Liver (tissue), 10 donors: ENCODE data around the gene MRPL27. TPM values are rescaled to one million over a fixed set of nuclear protein-coding genes. Genes with fewer than 3 reads are reported as not detected.

ENCODE experiments used
- DNase-seq: peaks from one replicate; pipeline ENCODE4 v3.0.0-alpha.2; 2017; ENCODE audit warnings: low spot score
- H3K27ac ChIP-seq, 2 donors: one replicate each; pipeline ENCODE4 v1.7.0; 2013; ENCODE audit warnings: inconsistent platforms in 2 of 2, low read length in 2 of 2, control low read depth in 1 of 2, low read depth in 1 of 2, mild to moderate bottlenecking in 1 of 2
- H3K27me3 ChIP-seq, 4 donors: one replicate each; pipeline versions ENCODE4 v1.6.1 to v1.7.0; 2013; ENCODE audit warnings: low read length in 3 of 4, inconsistent platforms in 1 of 4, mild to moderate bottlenecking in 1 of 4, moderate library complexity in 1 of 4; ENCODE audit not compliant: control insufficient read depth in 4 of 4, insufficient read depth in 4 of 4
- H3K36me3 ChIP-seq, 4 donors: one replicate each; pipeline versions ENCODE4 v1.6.1 to v1.7.0; 2013; ENCODE audit warnings: low read length in 3 of 4, mild to moderate bottlenecking in 3 of 4, low read depth in 1 of 4, moderate library complexity in 1 of 4; ENCODE audit not compliant: control insufficient read depth in 4 of 4, insufficient read depth in 3 of 4
- H3K4me1 ChIP-seq, 4 donors: one replicate each; pipeline versions ENCODE4 v1.6.1 to v1.7.0; 2013; ENCODE audit warnings: low read length in 3 of 4, mild to moderate bottlenecking in 3 of 4, moderate library complexity in 1 of 4; ENCODE audit not compliant: control insufficient read depth in 4 of 4, insufficient read depth in 4 of 4
- H3K4me3 ChIP-seq, 3 donors: one replicate each; pipeline versions ENCODE4 v1.6.1 to v1.7.0; 2013; ENCODE audit warnings: low read length in 3 of 3, control low read depth in 1 of 3, low read depth in 1 of 3, mild to moderate bottlenecking in 1 of 3
- H3K9ac ChIP-seq, 2 donors: one replicate each; pipeline ENCODE4 v1.7.0; 2013; ENCODE audit warnings: low read length in 2 of 2, mild to moderate bottlenecking in 2 of 2, moderate library complexity in 2 of 2, control low read depth in 1 of 2, low read depth in 1 of 2
- H3K9me3 ChIP-seq, 4 donors: one replicate each; pipeline versions ENCODE4 v1.6.1 to v1.7.0; 2013; ENCODE audit warnings: low read length in 3 of 4; ENCODE audit not compliant: control insufficient read depth in 4 of 4
- FOXA1 ChIP-seq: IDR thresholded peaks from 2 replicates; pipeline ENCODE4 v1.6.1; 2016; ENCODE audit warnings: antibody characterized with exemption
- GABPA ChIP-seq, 2 donors: IDR thresholded peaks in 1 of 2; conservative IDR thresholded peaks in 1 of 2; 2 replicates each; pipeline ENCODE4 v1.6.1; 2016; ENCODE audit warnings: antibody characterized with exemption in 2 of 2, mild to moderate bottlenecking in 1 of 2, moderate library complexity in 1 of 2
- RXRA ChIP-seq, 2 donors: IDR thresholded peaks; 2 replicates each; pipeline ENCODE4 v1.6.1; 2017 to 2018; ENCODE audit warnings: antibody characterized with exemption in 2 of 2, mild to moderate bottlenecking in 1 of 2
- SP1 ChIP-seq: IDR thresholded peaks from 2 replicates; pipeline ENCODE4 v1.6.1; 2018; ENCODE audit warnings: antibody characterized with exemption, mild to moderate bottlenecking
- TAF1 ChIP-seq: conservative IDR thresholded peaks from 2 replicates; pipeline ENCODE4 v1.6.1; 2016; ENCODE audit warnings: antibody characterized with exemption, mild to moderate bottlenecking
- YY1 ChIP-seq: IDR thresholded peaks from 2 replicates; pipeline ENCODE4 v1.6.1; 2016; ENCODE audit warnings: antibody characterized with exemption, mild to moderate bottlenecking
- WGBS: extraction: QIAGEN DNeasy Blood & Tissue Kit; methylation state at CpG from one replicate; pipeline ENCODE4 v1.1.7; 2013; 5-methylcytosine and 5-hydroxymethylcytosine counted together
- polyA plus RNA-seq, 2 donors: library from polyadenylated mRNA; stranded (reverse) in 1 of 2; unstranded in 1 of 2; fragments of 200-250 nt in 1 of 2; fragments of >200 nt in 1 of 2; fragmentation: Nextera tagmentation in 1 of 2; extraction: Ambion mirVana in 1 of 2; gene quantifications; one replicate each; pipeline versions ENCODE4 v1.2.1 to v1.2.3, GENCODE V29; 2013 to 2015
- small RNA-seq: library from RNA; depleted of rRNA; stranded (forward); fragments of <200 nt; gene quantifications from one replicate; pipeline ENCODE3, GENCODE V24; 2014
- total RNA-seq, 2 donors: library from RNA; depleted of rRNA; stranded (reverse); fragments of >200 nt; gene quantifications; one replicate each; pipeline ENCODE4 v1.2.3, GENCODE V29; 2014
- TF ChIP-seq, protein P1 (sequence below): fragments of 150-350 bp; IDR thresholded peaks from 2 replicates; pipeline ENCODE4 v1.5.1; 2017; ENCODE audit warnings: improper control_type of control experiment, low read depth, low read length; ENCODE audit not compliant: missing input control
- TF ChIP-seq, protein P2 (sequence below): IDR thresholded peaks from 2 replicates; pipeline ENCODE4 v1.6.1; 2016; ENCODE audit warnings: antibody characterized with exemption
- TF ChIP-seq, protein P3 (sequence below): IDR thresholded peaks from 2 replicates; pipeline ENCODE4 v1.6.1; 2016; ENCODE audit warnings: antibody characterized with exemption
- donor health status: healthy.
- donor health status: healthy.
- donor health status: healthy.
- donor health status: healthy.
- donor health status: healthy.

Gene MRPL27
- total and polyA plus RNA-seq, 4 donors = 25.9 to 87.1 (median 53.5) TPM

DNA sequence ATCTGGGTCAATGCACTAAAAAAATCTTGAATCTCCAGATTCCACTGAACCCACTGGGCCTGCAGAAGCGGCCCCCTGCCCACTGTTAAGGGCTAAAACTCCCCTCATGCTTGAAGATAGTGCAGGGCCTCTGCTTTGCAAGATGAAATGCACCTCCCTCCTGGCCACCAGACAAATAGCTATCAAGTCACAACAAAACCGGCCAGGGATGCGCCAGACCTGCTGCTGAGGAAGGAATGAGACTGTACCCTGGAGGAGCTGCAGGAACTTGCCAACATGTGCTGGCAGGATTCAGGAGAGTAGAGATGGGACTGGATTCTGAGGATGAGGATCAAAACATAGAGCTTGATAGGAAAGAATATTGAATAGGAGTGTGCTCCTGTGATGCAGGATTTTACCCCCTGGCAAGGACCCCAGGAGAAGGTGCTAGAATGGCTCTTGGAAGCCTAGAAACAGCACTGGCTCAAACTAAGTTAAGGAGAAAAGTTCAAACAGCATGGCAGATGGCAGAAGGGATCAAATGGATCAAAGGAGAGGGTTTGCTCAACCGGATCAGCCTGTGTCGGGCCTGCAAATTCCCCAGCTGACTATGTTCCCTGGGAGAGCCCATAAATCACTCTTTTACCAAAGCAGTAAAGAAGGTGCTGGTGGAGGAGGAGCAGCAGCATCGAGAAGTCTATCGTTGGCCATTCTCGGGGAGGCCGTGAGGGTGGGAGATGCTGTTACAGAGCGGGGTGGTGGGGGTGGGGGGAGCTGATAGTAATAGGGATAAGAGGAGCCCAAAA lies 54.3 kb downstream of the MRPL27 start:
- no peak overlapping the region for H3K27ac ChIP-seq
- H3K9me3 ChIP-seq = no peaks in the 10 kb centered on the region
- TF ChIP-seq, protein P1, sequence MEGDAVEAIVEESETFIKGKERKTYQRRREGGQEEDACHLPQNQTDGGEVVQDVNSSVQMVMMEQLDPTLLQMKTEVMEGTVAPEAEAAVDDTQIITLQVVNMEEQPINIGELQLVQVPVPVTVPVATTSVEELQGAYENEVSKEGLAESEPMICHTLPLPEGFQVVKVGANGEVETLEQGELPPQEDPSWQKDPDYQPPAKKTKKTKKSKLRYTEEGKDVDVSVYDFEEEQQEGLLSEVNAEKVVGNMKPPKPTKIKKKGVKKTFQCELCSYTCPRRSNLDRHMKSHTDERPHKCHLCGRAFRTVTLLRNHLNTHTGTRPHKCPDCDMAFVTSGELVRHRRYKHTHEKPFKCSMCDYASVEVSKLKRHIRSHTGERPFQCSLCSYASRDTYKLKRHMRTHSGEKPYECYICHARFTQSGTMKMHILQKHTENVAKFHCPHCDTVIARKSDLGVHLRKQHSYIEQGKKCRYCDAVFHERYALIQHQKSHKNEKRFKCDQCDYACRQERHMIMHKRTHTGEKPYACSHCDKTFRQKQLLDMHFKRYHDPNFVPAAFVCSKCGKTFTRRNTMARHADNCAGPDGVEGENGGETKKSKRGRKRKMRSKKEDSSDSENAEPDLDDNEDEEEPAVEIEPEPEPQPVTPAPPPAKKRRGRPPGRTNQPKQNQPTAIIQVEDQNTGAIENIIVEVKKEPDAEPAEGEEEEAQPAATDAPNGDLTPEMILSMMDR = no peak
- TF ChIP-seq YY1 = no peak
- TF ChIP-seq, protein P2, sequence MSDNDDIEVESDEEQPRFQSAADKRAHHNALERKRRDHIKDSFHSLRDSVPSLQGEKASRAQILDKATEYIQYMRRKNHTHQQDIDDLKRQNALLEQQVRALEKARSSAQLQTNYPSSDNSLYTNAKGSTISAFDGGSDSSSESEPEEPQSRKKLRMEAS = no peak
- TF ChIP-seq, protein P3, sequence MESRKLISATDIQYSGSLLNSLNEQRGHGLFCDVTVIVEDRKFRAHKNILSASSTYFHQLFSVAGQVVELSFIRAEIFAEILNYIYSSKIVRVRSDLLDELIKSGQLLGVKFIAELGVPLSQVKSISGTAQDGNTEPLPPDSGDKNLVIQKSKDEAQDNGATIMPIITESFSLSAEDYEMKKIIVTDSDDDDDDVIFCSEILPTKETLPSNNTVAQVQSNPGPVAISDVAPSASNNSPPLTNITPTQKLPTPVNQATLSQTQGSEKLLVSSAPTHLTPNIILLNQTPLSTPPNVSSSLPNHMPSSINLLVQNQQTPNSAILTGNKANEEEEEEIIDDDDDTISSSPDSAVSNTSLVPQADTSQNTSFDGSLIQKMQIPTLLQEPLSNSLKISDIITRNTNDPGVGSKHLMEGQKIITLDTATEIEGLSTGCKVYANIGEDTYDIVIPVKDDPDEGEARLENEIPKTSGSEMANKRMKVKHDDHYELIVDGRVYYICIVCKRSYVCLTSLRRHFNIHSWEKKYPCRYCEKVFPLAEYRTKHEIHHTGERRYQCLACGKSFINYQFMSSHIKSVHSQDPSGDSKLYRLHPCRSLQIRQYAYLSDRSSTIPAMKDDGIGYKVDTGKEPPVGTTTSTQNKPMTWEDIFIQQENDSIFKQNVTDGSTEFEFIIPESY = no peak
- no peak for TF ChIP-seq FOXA1
- TF ChIP-seq RXRA (IDR thresholded peaks at IDR 0.05) = no peak
- TF ChIP-seq GABPA (IDR thresholded peaks at IDR 0.05 in 1 of 2, conservative IDR thresholded peaks at IDR 0.05 in 1 of 2) = no peak
- no peak for TF ChIP-seq SP1
- TF ChIP-seq TAF1 = no peak
- no peak overlapping the region for H3K9ac ChIP-seq
- H3K4me1 ChIP-seq = no peaks in the 10 kb centered on the region
- no peak overlapping the region for H3K4me3 ChIP-seq
- WGBS = 81% methylated on average over 10 of the region's 10 CpGs
- no peaks in the 10 kb centered on the region for H3K36me3 ChIP-seq
- DNase-seq = no peak
- H3K27me3 ChIP-seq = no peaks in the 10 kb centered on the region

Small RNA genes within 50 kb of the gene (small RNA-seq; reads per million reads assigned to genes)
- not detected for gene RF00019

Other genes starting within 250 kb of the MRPL27 start
- gene SAMD14, start 243.0 kb downstream of the MRPL27 start, total RNA-seq = under 1 TPM; 0.50 to 0.84 TPM
- under 1 TPM in 1 of 2 donors, not detected in 1; 0.67 TPM for gene SAMD14, start 243.0 kb downstream of the MRPL27 start, polyA plus RNA-seq
- 10 to 100 TPM in 1 of 2 donors, 1 to 10 TPM in 1; 7.4 to 26.1 TPM for gene PPP1R9B, start 222.5 kb downstream of the MRPL27 start, total RNA-seq
- gene PPP1R9B, start 222.5 kb downstream of the MRPL27 start, polyA plus RNA-seq = 1 to 10 TPM in 1 of 2 donors, under 1 TPM in 1; 0.90 to 6.7 TPM
- gene SGCA, start 207.2 kb downstream of the MRPL27 start, total RNA-seq = 1 to 10 TPM in 1 of 2 donors, not detected in 1; 1.3 TPM
- 1 to 10 TPM in 1 of 2 donors, under 1 TPM in 1; 0.31 to 1.2 TPM for gene SGCA, start 207.2 kb downstream of the MRPL27 start, polyA plus RNA-seq
- 10 to 100 TPM; 15.3 to 72.5 TPM for gene COL1A1, start 171.6 kb downstream of the MRPL27 start, total RNA-seq
- gene COL1A1, start 171.6 kb downstream of the MRPL27 start, polyA plus RNA-seq = 10 to 100 TPM in 1 of 2 donors, 1 to 10 TPM in 1; 8.3 to 56.3 TPM
- 1 to 10 TPM in 1 of 2 donors, under 1 TPM in 1; 0.05 to 2.8 TPM for gene TMEM92, start 98.7 kb downstream of the MRPL27 start, total RNA-seq
- gene TMEM92, start 98.7 kb downstream of the MRPL27 start, polyA plus RNA-seq = 10 to 100 TPM in 1 of 2 donors, 1 to 10 TPM in 1; 5.3 to 17.9 TPM
- 10 to 100 TPM; 10.7 to 11.3 TPM for gene XYLT2, start 27.1 kb downstream of the MRPL27 start, total RNA-seq
- gene XYLT2, start 27.1 kb downstream of the MRPL27 start, polyA plus RNA-seq = 1 to 10 TPM; 5.3 to 5.7 TPM
- 1 to 10 TPM in 1 of 2 donors, under 1 TPM in 1; 0.08 to 3.4 TPM for gene EME1, start within 50 bp of the MRPL27 start, total RNA-seq
- under 1 TPM; 0.26 to 0.43 TPM for gene EME1, start within 50 bp of the MRPL27 start, polyA plus RNA-seq
- gene LRRC59, start 24.3 kb upstream of the MRPL27 start, total RNA-seq = 100 to 1,000 TPM in 1 of 2 donors, 10 to 100 TPM in 1; 58.2 to 136 TPM
- 10 to 100 TPM; 21.4 to 93.1 TPM for gene LRRC59, start 24.3 kb upstream of the MRPL27 start, polyA plus RNA-seq
- gene ACSF2, start 53.0 kb upstream of the MRPL27 start, total RNA-seq = 10 to 100 TPM; 18.9 to 34.3 TPM
- 10 to 100 TPM; 20.0 to 22.2 TPM for gene ACSF2, start 53.0 kb upstream of the MRPL27 start, polyA plus RNA-seq
- 1 to 10 TPM in 1 of 2 donors, under 1 TPM in 1; 0.51 to 1.8 TPM for gene CHAD, start 95.7 kb upstream of the MRPL27 start, total RNA-seq
- 1 to 10 TPM; 2.7 to 3.3 TPM for gene CHAD, start 95.7 kb upstream of the MRPL27 start, polyA plus RNA-seq
- 10 to 100 TPM; 10.8 to 22.7 TPM for gene RSAD1, start 105.7 kb upstream of the MRPL27 start, total RNA-seq
- gene RSAD1, start 105.7 kb upstream of the MRPL27 start, polyA plus RNA-seq = 10 to 100 TPM; 18.2 to 18.9 TPM
- gene MYCBPAP, start 135.3 kb upstream of the MRPL27 start, total RNA-seq = under 1 TPM; 0.23 to 0.25 TPM
- gene MYCBPAP, start 135.3 kb upstream of the MRPL27 start, polyA plus RNA-seq = not detected
- gene EPN3, start 159.6 kb upstream of the MRPL27 start, total RNA-seq = under 1 TPM; 0.33 to 0.51 TPM
- gene EPN3, start 159.6 kb upstream of the MRPL27 start, polyA plus RNA-seq = under 1 TPM in 1 of 2 donors, not detected in 1; 0.06 TPM
- 10 to 100 TPM; 15.6 to 16.4 TPM for gene SPATA20, start 174.0 kb upstream of the MRPL27 start, total RNA-seq
- 10 to 100 TPM; 22.7 to 42.4 TPM for gene SPATA20, start 174.0 kb upstream of the MRPL27 start, polyA plus RNA-seq
- gene CACNA1G, start 187.5 kb upstream of the MRPL27 start, total RNA-seq = under 1 TPM; under 0.01 to 0.14 TPM
- gene CACNA1G, start 187.5 kb upstream of the MRPL27 start, polyA plus RNA-seq = under 1 TPM in 1 of 2 donors, not detected in 1; 0.01 TPM